ENCODE results near the gene DDIT3.

DDIT3 gene

GRCh38 chr12:57536597-57536942 is 16.3 kb upstream of the DDIT3 start:
- DNase-seq (ENCODE audit: extremely low read depth, insufficient read length) = no peak
- TF ChIP-seq, protein P1, sequence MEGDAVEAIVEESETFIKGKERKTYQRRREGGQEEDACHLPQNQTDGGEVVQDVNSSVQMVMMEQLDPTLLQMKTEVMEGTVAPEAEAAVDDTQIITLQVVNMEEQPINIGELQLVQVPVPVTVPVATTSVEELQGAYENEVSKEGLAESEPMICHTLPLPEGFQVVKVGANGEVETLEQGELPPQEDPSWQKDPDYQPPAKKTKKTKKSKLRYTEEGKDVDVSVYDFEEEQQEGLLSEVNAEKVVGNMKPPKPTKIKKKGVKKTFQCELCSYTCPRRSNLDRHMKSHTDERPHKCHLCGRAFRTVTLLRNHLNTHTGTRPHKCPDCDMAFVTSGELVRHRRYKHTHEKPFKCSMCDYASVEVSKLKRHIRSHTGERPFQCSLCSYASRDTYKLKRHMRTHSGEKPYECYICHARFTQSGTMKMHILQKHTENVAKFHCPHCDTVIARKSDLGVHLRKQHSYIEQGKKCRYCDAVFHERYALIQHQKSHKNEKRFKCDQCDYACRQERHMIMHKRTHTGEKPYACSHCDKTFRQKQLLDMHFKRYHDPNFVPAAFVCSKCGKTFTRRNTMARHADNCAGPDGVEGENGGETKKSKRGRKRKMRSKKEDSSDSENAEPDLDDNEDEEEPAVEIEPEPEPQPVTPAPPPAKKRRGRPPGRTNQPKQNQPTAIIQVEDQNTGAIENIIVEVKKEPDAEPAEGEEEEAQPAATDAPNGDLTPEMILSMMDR (IDR thresholded peaks at IDR 0.05; ENCODE audit: insufficient read depth, low read length, poor library complexity, severe bottlenecking) = no peak
- Histone ChIP-seq H3K4me3 (replicated peaks; ENCODE audit: low read depth, low read length) (no peak overlapping the region), H3K27me3 (replicated peaks; ENCODE audit: control insufficient read depth, insufficient read depth, low read length) (no peaks in the 10 kb centered on the region), H3K36me3 (ENCODE audit: control insufficient read depth, insufficient read depth, low read length) (peaks cover 41% of the 10 kb centered on the region)

DNA sequence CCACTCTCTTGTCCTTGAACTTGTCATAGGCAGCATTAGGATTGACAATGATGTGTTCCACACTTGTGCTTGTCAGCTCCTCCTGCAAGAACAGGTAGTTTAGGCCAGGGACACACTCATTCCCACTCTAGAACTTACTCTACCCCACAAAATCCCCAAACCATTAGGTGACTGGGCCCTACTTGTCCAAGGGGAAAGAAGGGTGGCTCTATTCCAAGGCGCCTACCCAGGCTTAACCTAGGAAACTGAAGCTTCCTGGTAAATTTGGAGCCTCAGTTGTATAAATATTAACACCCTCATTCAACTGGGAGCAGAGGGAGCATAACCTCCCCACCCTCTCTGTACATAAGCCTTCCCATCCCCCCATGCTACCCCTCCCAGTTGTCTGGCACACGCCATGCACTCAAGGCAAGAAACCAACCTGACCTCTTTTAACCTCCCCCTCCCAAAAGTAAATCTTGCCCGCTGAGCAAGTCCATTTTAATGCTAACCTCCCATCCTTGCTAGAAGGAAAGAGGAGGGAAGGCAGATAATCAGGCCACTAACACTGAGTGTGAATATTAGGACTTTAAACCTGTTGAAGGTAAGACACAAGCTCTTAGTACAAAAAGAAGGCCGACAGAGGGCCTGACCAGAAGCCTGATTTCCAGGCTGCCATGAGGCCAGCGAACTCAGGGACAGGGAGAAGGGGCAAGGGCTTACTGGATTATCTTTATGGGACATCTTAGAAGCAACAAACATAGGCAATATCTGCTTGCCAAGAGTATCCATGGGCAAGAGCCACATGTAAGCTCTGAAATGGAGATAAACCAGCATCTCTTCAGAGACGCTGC is 15.7 kb upstream of the DDIT3 start:
- TF ChIP-seq, protein P1 (IDR thresholded peaks at IDR 0.05; ENCODE audit: insufficient read depth, low read length, poor library complexity, severe bottlenecking) = no peak
- no peaks in the 10 kb centered on the region for H3K27me3 ChIP-seq (replicated peaks; ENCODE audit: control insufficient read depth, insufficient read depth, low read length)
- H3K4me3 ChIP-seq (replicated peaks; ENCODE audit: low read depth, low read length) = no peak overlapping the region
- H3K36me3 ChIP-seq (ENCODE audit: control insufficient read depth, insufficient read depth, low read length) = peaks cover 38% of the 10 kb centered on the region
- no peak for DNase-seq (ENCODE audit: extremely low read depth, insufficient read length)

DNA sequence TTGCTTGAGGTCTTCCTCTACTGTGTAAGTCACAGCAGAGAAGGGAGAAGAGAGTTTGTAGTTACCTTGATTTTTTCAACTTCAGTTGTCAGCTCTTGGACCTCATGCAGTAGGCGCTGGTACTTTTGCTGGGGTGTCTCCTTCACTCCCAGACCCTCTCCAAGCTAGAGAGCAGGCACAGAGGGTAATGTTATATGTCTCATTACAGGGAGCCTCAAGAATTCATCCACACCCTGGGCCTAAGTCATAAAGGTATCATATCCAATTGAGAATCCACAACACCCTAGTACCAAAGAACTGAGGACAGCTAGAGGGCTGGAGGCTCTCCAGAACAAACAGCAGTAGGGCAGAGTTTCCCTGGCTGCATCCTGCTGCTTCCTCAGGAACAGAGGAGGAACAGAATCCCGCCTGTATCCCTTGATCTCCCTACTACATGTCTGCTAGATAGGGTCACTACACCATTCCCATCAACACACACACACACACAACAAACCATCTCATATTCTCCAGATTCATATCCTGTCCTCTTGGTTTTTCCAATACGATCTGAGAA is 14.8 kb upstream of the DDIT3 start:
- no peak overlapping the region for H3K4me3 ChIP-seq (replicated peaks; ENCODE audit: low read depth, low read length)
- peaks cover 41% of the 10 kb centered on the region for H3K36me3 ChIP-seq (ENCODE audit: control insufficient read depth, insufficient read depth, low read length)
- H3K27me3 ChIP-seq (replicated peaks; ENCODE audit: control insufficient read depth, insufficient read depth, low read length) = no peaks in the 10 kb centered on the region
- DNase-seq (ENCODE audit: extremely low read depth, insufficient read length) = no peak
- TF ChIP-seq, protein P1 (IDR thresholded peaks at IDR 0.05; ENCODE audit: insufficient read depth, low read length, poor library complexity, severe bottlenecking) = no peak

GRCh38 chr12:57534250-57534649 is 13.9 kb upstream of the DDIT3 start:
- Histone ChIP-seq H3K36me3 (ENCODE audit: control insufficient read depth, insufficient read depth, low read length) (peaks cover 44% of the 10 kb centered on the region), H3K27me3 (replicated peaks; ENCODE audit: control insufficient read depth, insufficient read depth, low read length) (no peaks in the 10 kb centered on the region), H3K4me3 (replicated peaks; ENCODE audit: low read depth, low read length) (no peak overlapping the region)
- TF ChIP-seq, protein P1 (IDR thresholded peaks at IDR 0.05; ENCODE audit: insufficient read depth, low read length, poor library complexity, severe bottlenecking) = no peak
- DNase-seq (ENCODE audit: extremely low read depth, insufficient read length) = no peak

GRCh38 chr12:57533108-57533507 is 12.8 kb upstream of the DDIT3 start:
- H3K27me3 ChIP-seq (replicated peaks; ENCODE audit: control insufficient read depth, insufficient read depth, low read length) = no peaks in the 10 kb centered on the region
- no peak overlapping the region for H3K4me3 ChIP-seq (replicated peaks; ENCODE audit: low read depth, low read length)
- TF ChIP-seq, protein P1 (IDR thresholded peaks at IDR 0.05; ENCODE audit: insufficient read depth, low read length, poor library complexity, severe bottlenecking) = no peak
- DNase-seq (ENCODE audit: extremely low read depth, insufficient read length) = no peak
- peaks cover 47% of the 10 kb centered on the region for H3K36me3 ChIP-seq (ENCODE audit: control insufficient read depth, insufficient read depth, low read length)
